GM19099 (cell line): ENCODE measurements around the gene SNX33.

Source experiments
- POLR2A ChIP-seq: IDR thresholded peaks from 3 replicates; pipeline ENCODE4 v1.6.1; 2011; ENCODE audit warnings: low read depth; ENCODE audit not compliant: insufficient read length; ENCODE audit errors: extremely low read depth

Gene SNX33, protein sequence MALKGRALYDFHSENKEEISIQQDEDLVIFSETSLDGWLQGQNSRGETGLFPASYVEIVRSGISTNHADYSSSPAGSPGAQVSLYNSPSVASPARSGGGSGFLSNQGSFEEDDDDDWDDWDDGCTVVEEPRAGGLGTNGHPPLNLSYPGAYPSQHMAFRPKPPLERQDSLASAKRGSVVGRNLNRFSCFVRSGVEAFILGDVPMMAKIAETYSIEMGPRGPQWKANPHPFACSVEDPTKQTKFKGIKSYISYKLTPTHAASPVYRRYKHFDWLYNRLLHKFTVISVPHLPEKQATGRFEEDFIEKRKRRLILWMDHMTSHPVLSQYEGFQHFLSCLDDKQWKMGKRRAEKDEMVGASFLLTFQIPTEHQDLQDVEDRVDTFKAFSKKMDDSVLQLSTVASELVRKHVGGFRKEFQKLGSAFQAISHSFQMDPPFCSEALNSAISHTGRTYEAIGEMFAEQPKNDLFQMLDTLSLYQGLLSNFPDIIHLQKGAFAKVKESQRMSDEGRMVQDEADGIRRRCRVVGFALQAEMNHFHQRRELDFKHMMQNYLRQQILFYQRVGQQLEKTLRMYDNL

DNA sequence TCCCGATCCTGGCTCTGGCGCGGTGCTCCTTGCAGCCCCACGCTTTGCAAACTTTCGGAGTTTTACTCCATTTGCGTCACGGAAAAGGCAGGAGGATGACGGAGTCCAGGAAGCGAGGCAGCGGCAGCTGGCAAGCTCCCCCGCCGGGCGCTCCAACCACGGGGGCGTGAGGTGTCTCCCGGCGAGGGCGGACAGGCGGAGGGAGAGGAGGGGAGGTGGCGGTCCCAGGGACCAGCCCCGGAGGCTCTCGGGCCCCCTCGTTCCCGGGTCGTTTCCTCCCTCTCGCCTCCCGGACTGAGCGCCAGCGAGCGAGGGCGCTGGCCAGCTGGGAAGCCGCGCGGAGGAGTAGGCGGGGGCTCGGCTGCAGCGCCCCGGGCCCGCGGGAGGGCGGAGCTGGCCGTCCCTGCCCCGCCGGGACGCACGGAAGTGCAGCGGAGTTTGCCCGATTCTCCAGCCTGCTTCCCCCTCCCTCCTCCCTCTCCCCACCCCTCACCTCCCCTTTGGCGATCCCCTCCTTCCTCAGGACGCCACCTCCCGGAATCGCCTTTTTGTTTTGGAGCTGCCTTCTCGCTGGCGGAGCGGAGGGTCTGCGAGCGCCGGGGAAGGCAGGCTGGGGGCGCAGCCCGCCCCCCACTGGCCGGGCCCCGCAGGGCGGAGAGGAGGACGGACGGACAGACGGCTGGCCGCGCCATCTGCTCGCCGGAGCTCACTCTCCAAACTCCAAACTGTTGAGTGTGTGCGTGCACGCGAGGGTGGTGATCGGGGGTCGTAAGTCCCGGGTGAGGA, at the start of gene SNX33:
Gene SNX33, plus strand, starts transcription at position 543 of the 786 bp plus-strand sequence. CDS start 1,191 bp downstream, outside the sequence.
- no peak for TF ChIP-seq POLR2A

DNA sequence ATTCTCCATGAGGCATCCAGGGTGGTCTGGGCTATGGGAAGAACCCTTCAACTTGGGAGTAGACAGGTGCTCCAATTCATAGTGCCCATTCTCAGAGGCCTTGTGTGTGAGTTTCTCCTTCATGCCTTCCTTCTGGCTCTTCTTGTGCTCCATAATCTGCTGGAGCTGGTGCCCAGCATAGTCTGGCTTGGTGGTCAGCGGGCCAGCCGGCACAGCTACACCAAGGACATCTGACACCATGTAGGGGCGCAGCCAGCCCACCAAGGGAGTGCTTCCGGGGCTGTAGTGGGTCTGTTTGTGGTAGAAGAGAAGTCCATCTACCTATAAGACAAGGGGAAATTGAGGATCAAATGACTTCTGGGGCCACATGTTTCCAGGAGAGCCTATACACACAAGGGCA, 49.4 kb upstream of the SNX33 start:
- no peak for TF ChIP-seq POLR2A

DNA sequence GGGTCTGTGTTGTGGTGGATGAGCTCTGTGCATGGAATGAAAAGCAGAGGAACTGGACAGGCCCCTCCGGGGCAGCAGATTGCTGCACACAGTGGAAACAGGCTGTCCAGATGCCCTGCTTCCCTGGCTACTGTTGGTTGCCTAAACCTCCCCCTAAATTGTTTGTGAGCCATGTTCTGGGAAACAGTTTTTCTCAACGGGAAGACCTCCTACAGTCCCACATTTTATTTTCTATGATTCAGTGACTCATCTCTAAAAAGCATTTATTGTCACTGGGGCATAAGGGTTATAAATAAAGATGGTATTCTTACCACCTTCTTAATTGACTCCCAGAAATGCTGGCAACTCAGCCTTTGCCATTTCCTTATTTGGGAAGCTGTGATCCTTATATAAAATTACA, 48.3 kb upstream of the SNX33 start:
- TF ChIP-seq POLR2A: no peak

DNA sequence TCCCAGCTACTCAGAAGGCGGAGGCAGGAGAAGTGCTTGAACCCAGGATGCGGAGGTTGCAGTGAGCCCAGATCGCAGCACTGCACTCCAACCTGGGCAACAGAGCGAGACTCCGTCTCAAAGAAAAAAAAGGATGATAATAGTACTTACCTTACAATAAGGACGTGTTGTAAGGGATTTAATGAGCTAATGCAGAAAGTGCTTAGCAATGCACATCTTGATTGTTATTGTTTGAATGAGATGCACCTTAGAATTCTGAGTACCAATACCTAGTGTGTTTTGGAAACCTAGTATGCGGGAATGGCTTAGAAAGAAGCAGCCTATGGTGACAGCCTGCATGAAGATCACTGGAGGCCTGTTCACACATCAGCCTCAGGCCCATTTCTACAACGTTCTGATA, 41.7 kb upstream of the SNX33 start:
- no peak for TF ChIP-seq POLR2A

DNA sequence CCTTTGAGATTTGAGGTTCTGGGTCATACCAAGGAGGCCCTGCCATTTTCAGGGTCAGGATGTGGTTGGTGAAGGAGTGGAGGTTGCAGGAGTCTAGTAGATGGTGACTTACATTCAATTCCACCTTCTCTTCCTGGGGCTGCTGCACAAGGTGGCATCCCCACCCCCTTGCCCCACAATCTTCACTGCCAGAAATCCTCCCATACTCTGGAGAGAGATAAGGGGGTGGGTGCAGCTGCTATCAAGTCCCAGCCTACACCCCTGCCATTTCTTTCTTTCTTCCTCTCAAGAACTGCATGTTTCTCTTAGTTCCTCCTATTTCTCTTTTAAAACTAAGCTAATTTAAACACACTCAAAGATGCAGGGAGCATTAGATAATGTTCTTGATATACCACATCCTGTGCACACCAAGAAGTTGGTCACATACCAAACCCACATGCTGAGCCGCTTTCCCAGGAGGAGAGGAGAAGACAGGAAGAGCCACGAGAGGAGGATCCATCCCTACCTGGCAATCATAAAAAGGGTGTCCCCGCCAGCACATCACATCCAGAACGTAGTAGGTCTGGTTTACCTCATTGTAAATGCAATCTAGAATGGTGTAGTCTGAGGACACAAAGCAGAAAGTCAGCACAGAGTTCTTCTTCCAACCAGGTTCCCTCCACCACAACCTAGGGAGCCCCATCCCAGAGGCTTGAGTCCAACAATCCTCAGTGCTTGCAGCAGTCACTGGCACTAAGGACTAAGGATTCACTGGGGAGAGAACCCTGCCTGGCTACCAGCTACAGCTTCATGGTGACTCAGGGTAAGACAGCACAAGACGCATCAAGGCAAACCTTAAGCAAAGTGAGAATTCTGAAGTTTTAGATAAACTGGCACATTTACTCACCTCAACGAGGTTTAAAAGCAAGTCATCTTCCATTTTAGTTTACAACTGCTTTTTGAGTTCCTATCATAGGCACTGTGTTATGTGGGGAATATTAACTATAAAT, 40.7 kb upstream of the SNX33 start:
- TF ChIP-seq POLR2A: no peak

DNA sequence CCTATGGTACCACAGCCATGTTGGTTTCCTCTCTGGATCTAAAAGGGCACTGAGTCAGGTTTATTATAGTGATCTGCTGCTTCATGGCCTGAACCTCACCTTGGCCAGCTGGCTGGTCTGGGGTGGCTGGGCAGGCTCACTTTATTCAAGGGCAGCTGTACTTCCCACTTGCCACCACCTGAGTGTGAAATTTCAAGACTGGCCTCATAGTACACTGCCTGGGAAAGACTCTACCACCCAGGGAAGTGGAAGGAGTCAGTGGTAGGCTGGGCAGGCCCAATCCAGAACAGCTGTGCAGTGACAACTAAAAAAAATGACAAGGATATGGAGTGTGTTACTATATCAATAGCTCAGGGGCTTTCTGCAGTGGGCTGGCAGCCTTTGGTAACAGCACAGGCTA, 30.9 kb upstream of the SNX33 start:
- no peak for TF ChIP-seq POLR2A

DNA sequence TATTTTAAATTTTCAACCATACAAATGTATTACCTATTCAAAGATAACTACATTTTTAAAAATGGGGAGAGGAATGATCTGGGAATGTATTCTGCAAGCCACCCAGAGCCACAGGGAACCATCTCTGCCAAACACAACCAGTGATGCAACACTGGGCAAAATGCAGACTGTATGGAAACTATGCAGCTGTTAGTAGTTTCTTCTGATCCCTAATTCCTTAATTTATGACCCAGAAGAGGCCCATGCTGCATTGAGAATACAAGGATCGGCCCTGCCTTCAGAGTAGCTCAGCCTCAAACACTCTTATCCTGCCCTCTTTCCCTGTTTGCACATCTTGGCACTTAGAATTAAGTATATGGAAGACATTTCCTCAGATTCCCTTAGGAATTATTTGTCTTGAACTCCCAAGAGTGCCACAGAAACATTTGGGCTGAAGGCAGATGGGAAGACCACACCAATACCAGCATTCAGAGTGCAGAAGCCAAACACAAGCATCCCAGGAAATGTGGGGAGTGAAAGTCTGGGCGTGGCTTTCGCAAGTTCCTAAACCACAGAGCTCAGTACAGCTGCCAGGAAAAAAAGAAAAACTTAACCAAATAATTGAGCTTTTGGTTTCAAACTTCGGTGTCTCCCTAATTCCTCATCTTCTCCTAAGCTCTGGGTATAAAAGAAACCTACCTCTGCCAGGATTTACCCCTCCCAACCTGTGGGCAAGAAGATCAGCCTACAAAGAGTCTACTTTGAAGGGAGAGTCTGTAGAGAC, 27.5 kb upstream of the SNX33 start:
- TF ChIP-seq POLR2A: no peak

DNA sequence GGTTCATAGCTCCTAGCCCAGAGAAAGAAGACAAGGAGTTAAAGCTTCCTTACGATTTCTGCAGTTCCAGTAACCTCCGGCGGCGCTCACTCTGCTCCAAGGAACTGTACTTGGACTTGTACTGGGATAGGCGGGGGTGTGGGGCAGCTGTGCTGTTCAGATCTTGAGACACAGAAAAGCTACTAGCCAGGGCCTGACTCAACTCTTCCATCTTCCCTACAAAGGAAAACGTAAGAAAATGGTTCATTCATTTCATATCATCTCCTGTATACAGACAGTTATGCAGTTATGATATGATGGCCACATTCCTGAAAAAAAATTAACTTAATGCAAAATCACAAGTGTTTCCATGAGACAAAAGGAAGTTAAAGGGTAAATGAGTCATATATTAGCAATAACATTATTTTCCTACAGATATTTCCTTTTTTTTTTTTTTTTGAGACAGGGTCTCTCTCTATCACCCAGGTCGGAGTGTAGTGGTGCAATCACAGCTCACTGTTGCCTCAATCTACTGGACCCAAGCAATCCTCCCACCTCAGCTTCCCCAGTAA, 26.8 kb upstream of the SNX33 start:
- TF ChIP-seq POLR2A: no peak

DNA sequence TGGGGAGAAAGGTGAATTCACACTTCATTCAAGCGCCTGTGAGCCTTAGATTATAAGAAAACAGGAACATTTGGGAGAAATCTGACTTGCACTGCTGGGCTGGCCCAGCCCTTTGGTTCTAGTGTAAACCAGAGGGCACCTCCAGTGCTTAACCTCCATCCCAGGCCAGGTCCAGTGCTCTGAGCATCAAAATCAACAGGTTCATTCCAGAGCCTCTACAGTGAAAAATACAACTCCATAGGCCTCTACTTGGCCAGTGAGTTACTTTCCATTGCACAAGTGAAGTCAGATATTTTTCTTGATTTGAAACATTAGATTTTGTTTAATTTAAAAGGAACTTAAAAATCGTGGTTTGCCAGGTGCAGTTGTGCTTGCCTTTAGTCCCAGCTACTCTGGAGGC, 25.2 kb upstream of the SNX33 start:
- TF ChIP-seq POLR2A: no peak

DNA sequence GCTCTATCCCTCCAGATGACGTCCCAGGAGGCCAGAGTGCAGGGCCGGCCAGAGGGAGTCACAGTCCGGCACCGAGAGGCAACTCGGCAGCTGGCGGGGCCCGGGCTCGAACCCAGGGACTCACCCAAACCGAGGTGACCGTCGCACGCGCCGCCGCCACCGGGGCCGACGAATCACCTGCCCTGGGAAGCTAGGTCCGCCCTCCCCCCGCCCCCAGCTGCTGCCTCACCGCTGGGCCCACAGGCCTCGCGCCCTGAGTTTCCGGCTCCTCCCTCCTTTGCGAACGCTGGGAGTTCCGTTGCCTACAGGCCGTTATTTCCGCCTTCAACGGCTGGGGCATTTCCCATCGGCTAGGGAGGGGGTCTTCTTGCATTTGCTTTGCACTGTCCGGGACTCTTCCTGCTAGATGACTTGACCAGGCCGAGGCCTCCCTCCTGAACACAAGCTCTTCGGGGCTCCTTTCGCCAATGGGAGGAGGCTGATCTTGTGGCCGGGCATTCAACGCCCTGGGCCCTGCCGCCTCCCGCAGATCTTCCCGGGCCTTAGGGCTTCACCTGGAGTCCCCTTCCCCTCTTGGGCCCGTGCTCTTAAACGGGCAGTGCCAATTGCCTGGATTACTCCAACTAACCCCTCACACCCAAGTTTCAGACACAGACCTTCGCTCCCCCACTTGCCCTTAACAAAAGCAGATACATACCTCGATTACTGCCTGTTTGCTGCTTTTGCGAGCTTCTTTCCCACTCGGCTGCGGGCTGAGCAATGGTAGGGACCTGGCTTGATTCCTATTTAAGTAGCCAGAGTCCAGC, 22.0 kb upstream of the SNX33 start, which contains the start of gene SNUPN:
Gene SNUPN, minus strand, starts transcription at position 184 of the 806 bp plus-strand sequence. CDS start 4,674 bp downstream, outside the sequence.
- TF ChIP-seq POLR2A: peak; percentile 91

DNA sequence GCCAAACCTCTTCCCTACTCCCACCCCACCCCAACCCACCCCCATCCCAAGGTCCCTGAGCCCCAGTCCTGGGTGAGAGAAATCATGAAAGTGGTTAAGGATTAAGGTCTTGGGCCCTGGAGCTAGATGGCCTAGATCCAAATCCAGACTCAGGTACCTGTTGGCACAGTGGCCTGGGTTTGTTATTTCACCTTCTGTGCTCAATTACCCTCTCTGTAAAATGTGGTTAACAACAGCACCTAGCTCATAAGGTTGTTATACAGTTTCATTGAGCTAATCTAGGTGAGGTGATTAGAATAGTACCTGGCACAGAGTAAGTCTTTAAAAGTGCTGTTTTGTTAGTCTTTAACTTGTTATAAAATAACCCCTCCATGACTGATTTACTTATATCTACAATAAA, 15.8 kb upstream of the SNX33 start:
- TF ChIP-seq POLR2A: no peak

DNA sequence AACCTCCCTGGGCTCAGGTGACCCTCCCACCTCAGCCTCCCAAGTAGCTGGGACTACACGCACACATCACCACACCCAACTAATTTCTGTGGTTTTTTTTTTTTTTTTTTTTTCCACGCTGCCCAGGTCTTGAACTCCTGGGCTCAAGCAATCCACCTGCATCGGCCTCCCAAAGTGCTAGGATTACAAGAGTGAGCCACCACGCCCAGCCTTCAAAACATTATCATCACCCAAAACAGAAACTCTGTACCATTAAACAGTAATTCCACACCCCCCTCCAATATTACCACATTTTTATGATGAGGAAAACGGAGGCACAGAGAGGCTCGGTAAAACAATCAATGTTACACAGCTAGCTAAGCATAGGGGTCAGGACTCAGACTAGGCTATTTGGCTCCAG, 11.7 kb upstream of the SNX33 start:
- no peak for TF ChIP-seq POLR2A
